Activated T-helper 1 cell treated with anti-CD3 and anti-CD28 coated beads, Interleukin-12 subunit alpha, Interleukin-12 subunit beta, Interleukin-2, Interleukin-4 antibody, amounts not matched to agents 30 ng/mL and 10 ng/mL and 1 ng/mL, durations not matched to agents 14 hours and 24 hours and 36 hours (primary cell): Measurements from ENCODE around the gene AMELX. TPM values are rescaled to one million over a fixed set of nuclear protein-coding genes. Genes with fewer than 3 reads are reported as not detected.

Experiments used
- total RNA-seq: library from RNA; stranded (reverse); gene quantifications from 2 replicates; pipeline ENCODE4 v1.2.3, GENCODE V29; 2022

The AMELX gene
- total RNA-seq, 1 donor from 2014 or later, result not detected

Other genes with a start within 250 kb of the AMELX start
- gene HCCS, start 182.1 kb upstream of the AMELX start, total RNA-seq, result 30.6 and 31.2 TPM in 2 replicates